EL (cell line): Measurements from ENCODE around the gene MPPED2.

Source experiments
- DNase-seq: peaks from one replicate; pipeline ENCODE4 v3.0.0-alpha.2; 2016

Gene MPPED2

DNA sequence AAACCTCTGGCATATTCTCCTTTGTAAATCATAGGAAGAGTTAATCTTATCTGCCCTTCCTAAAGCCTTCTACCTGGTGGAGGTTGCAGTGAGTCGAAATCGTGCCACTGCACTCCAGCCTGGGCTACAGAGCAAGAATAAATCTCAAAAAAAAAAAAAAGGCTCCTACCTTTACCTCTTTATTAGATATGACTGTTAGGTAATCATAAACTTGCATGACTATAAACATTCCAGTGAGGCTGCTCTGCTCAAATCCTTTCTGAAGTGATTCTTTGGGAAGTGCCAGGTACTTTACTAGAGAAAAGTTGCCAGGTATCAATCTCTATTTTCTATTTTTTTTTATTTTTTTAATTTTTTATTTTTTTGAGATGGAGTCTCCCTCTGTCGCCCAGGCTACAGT is 59.6 kb downstream of the MPPED2 start:
- no peak for DNase-seq

DNA sequence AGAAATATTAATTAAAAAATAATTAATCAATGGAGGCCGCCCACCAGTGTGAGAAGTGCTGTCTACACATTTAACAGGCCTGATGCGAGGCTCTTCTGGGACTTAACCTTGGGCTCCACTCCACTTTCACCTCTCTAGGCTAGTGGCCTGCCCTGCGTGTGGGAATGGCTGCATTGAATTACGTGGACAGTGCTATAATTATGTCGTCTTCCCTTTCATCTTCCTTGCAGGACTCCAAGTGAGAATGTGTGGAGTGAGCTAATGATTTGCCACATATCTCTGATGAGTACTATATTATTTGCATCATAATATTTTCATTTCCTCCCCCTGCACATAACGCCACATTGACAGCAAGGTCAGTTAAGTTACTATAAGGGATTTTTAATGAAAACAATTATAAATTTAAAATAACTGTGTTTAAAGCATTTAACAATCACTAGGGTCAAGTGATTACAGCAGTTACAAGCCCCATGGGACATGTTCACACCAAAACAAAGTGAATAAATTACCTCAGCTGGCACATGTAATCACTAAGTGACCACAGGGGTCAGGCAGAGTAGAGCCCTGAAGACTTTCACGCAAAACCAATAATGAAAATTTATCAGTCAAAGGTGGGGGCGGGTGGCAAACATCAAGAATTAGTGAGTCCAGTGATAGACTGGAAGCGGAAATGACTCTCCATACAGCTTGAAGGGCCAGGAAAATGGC is 63.5 kb downstream of the MPPED2 start:
- no peak for DNase-seq

DNA sequence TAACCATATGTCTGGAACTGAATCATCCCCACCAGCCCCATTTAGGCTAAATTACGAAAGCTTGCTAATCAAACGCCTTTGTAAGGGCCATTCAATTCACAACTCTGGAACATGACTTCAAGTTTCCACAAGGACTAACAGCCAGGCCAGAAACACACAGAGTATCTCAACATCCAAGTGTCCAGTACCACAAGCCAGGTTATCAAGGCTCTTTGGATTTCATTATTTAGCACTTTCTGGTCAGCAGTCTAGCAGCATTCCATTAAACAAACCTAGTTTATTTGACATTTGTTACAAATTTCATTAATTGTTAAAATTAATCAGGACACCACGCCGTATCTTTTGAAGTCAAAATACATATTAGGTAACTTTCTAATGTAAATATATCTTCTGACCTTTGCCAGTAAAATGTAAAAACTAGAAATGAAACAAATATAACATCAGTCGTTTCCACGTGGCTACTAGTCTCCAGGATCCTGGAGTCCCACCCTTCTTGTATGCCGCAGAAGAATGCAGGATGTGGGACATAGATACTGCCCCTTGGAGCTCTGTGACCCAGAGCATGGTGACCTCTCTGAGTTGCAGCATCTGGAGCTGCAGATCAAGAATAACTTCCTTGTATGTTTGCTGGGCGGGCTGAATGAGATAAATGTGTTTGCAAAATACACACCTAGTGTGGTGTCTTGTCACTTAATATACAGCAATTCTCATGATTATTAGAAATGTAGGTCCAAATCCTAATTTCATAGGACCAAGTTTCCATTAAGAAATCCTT is 64.7 kb downstream of the MPPED2 start:
- DNase-seq, result no peak

- DNase-seq, result no peak
Observed at GRCh38 chr11:30513087-30513486, 73.1 kb downstream of the MPPED2 start.

- no peak for DNase-seq
Observed at GRCh38 chr11:30511408-30511807, 74.7 kb downstream of the MPPED2 start.

- DNase-seq, result no peak
Observed at GRCh38 chr11:30510750-30511149, 75.4 kb downstream of the MPPED2 start.

- no peak for DNase-seq
Observed at GRCh38 chr11:30509364-30509763, 76.8 kb downstream of the MPPED2 start.

DNA sequence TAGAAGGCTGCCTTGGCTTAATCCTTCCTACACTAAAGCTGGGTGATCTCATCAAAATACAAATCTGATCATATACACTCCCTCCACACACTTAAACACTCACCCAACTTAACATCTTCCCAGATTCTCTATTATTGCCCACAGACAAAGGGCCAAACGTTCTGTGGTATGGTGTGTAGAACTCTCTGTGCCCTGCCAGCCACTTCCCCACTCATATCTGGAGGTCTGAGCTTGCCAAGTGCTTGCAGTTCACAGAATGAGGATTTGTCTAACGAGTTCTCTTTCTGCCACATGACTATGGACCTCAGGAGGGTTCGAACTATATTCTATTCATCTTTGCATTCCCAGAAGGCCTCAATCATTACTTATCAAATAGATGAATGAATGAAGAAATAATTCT is 77.6 kb downstream of the MPPED2 start:
- no peak for DNase-seq

DNA sequence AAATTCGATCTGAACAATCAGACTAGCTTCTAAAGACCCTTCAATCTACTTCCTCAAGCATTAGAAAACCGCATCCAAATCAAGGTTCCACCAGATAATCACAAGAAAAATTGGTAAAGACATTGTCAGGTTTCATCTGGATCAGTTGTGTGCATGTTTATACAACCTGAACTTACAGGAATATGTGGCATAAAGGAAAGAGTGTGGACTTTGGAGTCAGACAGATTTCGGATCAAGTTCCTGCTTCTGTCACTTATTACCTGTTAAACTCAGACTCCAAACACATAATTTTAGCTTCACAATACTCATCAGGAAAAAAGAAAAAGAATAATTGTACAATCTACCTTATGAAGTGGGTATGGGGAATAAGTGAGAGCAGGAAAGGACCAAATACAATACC is 80.5 kb downstream of the MPPED2 start:
- DNase-seq, result no peak

DNA sequence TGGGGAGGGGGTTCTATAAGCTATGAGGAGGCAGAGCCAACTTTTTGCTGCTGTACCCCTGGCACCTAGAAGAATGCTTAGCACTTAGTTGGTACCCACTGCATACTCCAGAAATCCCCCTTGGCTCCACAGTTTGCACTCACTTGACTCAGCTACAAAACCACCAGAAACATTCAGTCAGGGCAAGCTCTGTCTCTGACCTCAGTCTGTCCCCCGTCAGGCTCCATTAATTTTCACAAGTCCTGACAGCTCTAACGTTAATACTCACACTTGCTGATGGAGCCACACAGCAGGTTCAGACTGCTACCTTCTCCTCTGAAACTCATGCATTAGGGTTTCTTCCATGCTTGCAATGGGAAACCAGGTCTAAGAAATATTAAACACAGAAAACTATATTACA is 81.7 kb downstream of the MPPED2 start:
- DNase-seq, result no peak

DNA sequence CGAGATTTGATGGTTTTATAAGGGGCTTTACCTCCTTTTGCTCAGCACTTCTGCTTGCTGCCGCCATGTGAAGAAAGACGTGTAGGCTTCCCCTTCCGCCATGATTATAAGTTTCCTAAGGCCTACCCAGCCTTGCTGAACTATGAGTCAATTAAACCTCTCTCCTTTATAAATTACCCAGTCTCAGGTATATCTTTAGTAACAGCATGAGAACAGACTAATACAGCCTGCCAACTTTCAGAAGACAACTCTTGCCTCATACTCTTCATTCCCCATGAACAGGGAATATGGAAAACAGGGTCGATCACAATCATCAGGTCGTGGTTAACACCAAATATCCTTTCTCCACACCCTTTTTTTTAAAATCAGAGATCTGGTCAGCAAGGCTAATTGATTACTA is 83.0 kb downstream of the MPPED2 start:
- DNase-seq, result no peak

DNA sequence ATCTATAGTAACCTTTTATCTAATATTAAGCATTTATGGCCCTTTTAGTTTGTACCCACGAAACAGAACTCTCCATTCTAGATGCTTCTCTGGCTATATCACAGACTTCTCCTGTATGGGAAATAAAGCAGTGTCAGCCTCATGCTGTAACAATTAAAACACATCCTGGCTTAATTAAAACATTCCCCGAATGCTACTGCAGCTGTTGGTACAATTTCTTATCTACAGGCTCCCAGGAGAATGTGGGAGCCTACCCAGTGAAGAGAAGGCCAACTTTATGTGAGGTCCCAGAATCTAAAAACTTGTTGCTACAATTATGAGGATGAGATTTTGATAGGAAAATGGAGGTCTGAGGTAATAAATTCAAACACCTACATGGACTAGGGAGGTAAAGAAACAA is 83.8 kb downstream of the MPPED2 start:
- DNase-seq, result no peak

- DNase-seq, result no peak
Observed at GRCh38 chr11:30501744-30502143, 84.4 kb downstream of the MPPED2 start.

DNA sequence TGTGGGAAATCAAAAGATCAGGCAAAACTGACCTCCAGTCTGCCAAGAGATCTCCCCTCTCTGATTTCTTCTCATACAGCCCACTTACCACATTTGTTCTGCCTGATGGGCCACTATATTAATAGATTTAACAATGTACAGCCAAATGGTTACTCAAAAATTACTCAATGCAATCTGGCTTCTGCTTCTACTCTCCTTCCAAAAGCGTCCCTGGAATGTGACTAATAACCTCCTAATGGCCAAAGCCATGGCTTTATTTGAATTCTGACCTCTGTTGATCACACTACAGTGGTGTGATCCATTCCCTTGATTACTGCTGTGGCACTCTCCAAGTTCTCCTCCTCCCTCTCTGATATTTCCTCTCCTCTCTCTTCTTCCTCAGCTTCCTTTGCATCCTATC is 86.2 kb downstream of the MPPED2 start:
- no peak for DNase-seq

DNA sequence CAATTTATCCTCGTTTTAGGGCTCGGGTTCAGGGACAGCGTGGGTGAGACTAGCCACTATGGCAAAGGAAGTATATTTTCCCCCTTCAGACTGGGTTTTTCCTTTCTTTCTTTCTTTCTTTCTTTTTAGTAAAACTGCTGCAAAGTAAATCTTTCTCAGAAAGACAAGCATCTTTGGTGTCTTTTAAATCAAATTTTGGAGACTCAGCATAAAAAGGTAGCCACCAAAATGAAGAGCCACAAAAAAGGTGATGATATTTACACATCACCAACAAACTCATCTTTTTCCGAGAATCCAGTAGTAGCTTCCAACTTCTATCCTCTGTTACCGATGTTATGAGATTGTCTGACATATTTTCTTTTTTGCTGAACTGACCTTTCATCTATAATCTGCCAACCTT is 88.6 kb downstream of the MPPED2 start:
- DNase-seq, result no peak

GRCh38 chr11:30496935-30497334 is 89.2 kb downstream of the MPPED2 start:
- no peak for DNase-seq

DNA sequence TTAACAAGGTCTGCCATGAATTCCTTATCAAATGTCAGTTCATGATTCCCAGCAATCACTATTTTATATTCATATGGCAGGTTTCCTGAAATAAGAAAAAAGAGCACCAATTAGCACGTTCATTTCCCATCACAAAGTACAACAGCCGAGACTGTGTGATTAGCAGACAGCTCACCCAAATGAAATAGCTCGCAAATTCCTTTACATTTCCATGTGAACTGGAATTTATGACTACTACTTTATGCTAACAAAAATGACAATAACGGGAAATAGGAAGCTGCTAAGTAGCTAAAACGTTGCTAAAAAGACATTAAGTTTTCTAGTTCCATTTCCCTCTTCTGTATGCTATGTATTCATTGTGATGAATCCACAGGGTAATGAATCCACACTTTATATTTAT is 90.7 kb downstream of the MPPED2 start:
- DNase-seq, result no peak

DNA sequence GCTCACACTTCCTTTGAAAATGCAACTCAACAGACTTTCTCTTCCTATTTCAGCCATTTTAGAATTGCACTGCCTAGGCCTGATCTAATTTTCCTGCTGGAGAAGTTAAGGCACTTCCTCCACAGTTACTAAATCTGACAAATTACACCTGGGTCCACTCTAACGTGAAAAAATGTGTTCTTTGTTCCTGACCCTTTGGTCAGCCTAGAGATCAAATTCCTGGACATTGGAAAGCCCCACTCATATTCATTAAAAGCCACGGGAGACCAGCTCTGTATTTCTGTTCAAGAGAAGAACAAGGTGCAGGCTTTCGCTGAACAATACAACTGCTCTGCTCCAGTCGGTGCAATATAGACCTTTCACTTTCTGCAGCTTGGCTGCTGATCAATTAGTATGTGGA is 96.6 kb downstream of the MPPED2 start:
- no peak for DNase-seq

DNA sequence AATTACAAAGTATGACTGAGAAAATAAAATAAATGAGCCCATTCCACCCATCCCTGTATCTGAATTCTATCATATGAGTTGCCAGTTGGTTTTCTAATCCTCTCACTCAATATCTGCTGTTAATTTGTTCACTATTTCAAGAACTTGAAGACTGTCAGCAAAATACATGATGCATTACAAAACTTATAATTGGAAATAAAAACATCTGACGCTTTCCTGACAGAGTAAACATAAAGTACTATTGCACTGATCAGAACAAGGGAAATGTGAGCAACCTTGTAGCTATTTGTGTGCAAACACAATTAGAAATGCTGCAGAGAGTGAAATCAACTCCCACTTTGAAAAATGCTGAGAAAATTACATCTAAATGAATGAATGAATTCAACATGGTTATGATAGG is 97.1 kb downstream of the MPPED2 start:
- no peak for DNase-seq

GRCh38 chr11:30488304-30488998 is 97.7 kb downstream of the MPPED2 start:
- no peak for DNase-seq

DNA sequence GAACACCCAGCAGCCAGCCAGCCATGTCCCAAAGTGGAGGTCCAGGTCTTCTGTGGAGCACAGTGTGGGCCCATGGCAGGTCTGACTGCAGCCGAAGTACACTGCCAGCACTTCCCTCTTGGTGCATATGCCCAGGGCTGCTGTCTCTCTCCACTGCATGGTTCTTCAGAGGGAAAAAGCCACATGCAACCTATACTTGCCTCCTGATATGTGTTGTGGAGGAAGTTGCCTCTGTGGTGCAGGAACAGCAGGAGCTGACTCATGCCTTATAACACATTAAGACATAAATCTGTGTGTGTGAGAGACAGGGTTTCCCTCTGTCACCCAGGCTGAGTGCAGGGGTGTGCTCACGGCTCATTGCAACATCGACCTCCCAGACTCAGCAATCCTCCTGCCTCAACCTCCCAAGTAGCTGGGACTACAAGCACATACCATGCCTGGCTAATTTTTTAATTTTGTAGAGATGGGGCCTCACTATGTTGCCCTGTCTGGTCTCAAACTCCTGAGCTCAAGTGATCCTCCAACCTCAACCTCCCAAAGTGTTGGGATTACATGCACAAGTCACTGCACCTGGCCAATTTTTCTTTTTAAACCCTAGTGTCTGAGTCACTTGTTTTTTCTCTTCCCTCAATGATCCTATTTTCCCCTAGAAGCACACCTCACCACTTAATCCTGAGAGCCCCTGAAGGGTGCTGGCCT is 98.8 kb downstream of the MPPED2 start:
- no peak for DNase-seq

DNA sequence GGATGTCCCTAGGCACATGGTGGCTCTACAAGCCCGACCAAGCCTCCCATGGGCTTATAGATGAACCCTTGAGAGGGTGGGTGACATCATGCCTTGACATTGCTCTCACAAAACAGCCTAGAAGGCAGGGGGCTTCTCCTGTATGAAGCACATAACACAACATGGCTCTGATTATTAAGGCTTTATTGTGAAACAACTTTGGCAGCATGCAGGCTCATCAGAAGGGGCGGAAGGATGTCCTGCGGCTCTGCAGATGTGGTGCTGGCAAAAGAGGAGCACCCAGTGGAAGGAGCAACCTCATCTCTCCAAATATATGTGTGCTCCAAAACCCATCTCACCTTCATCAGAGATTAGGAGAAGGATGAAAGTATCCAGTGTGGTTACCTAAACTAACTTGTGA is 100.4 kb downstream of the MPPED2 start:
- DNase-seq, result no peak

DNA sequence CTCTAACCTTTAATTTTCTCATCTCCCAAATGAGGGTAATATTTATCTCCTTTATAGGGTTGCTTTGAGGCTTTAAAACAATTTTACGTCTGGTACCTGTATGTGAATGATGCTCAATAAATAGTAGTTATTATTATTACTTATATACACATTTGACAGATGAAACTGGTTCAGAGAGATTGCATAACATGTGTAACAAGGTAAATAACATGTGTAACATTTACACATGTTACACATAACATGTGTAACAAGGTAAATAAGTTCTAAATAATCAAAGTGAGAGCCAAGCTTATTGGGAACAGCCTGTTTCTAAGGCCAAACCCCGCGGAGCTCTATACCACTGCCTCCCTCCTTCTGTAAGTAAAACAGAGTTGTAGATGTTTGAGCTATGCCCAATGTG is 100.9 kb downstream of the MPPED2 start:
- no peak for DNase-seq

DNA sequence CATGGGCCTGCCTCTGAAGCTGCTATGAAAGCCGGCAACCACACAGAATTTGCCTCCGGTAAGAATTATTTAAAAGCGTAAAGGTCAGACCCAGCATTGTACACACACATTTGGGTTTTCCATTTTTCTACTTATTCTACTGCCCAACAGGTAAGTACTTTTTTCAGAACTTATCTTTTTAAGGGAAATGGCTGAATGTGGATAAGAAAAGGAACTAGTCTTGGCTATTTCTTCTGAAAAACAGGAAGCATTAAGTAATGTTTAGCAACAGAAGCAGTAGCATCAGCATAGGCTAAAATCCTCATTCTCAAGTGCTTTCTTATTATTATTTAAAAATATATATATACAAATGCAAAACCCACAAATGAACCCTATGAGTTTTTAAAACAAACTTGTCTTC is 103.1 kb downstream of the MPPED2 start:
- no peak for DNase-seq
